Progenitor cell of endocrine pancreas (in vitro differentiated cells): ENCODE measurements around the gene FAM169A. TPM values are rescaled to one million over a fixed set of nuclear protein-coding genes. Genes with fewer than 3 reads are reported as not detected.

Source experiments
- DNase-seq: peaks from one replicate; pipeline ENCODE4 v3.0.0; 2021; ENCODE audit warnings: low spot score; ENCODE audit not compliant: unreplicated experiment
- H3K27ac Mint-ChIP-seq: 2 replicates; pipeline ENCODE4 v1.8.0; 2021; ENCODE audit warnings: mild to moderate bottlenecking, moderate library complexity, mixed read lengths
- H3K27me3 Mint-ChIP-seq: 2 replicates; pipeline ENCODE4 v1.8.0; 2021; ENCODE audit warnings: mixed read lengths
- H3K36me3 Mint-ChIP-seq: 2 replicates; pipeline ENCODE4 v1.8.0; 2022; ENCODE audit warnings: mixed read lengths; ENCODE audit not compliant: insufficient read depth
- H3K4me1 Mint-ChIP-seq: 2 replicates; pipeline ENCODE4 v1.8.0; 2021; ENCODE audit warnings: low read depth, mixed read lengths
- H3K4me3 Mint-ChIP-seq: 2 replicates; pipeline ENCODE4 v1.8.0; 2021; ENCODE audit warnings: low read depth, mild to moderate bottlenecking, moderate library complexity, mixed read lengths
- H3K9me3 Mint-ChIP-seq: 2 replicates; pipeline ENCODE4 v1.8.0; 2021; ENCODE audit warnings: low read depth, mixed read lengths
- CTCF ChIP-seq: fragments of 200-600 bp; sonication (generic); IDR thresholded peaks from one replicate; pipeline ENCODE4 v1.5.0; 2021; ENCODE audit warnings: antibody characterized with exemption, mild to moderate bottlenecking; ENCODE audit not compliant: unreplicated experiment
- total RNA-seq: library from RNA; stranded (reverse); gene quantifications from 2 replicates; pipeline ENCODE4 v1.2.1, GENCODE V29; 2021

The FAM169A gene
- total RNA-seq, 1 donor from 2014 or later = 32.4 TPM

GRCh38 chr5:74766849-74767578 lies 99.2 kb downstream of the FAM169A start, which contains the start of the genes GFM2 and NSA2:
GFM2 (minus strand) TSS chr5:74767117; CDS start chr5:74763742, 3,375 bp downstream.
NSA2 (plus strand) TSS chr5:74767249; CDS start chr5:74767361, 112 bp downstream.
- peak; percentile 78 for DNase-seq
- H3K36me3 Mint-ChIP-seq = peaks cover 10% of the 10 kb centered on the region
- no peak for TF ChIP-seq CTCF
- no peaks in the 10 kb centered on the region for H3K27me3 Mint-ChIP-seq
- peaks cover 23% of the 10 kb centered on the region for H3K4me1 Mint-ChIP-seq
- peak within 1 kb of the TSS; percentile 99 for H3K4me3 Mint-ChIP-seq
- peak within 1 kb of the TSS; percentile 98 for H3K27ac Mint-ChIP-seq
- no peaks in the 10 kb centered on the region for H3K9me3 Mint-ChIP-seq

DNA sequence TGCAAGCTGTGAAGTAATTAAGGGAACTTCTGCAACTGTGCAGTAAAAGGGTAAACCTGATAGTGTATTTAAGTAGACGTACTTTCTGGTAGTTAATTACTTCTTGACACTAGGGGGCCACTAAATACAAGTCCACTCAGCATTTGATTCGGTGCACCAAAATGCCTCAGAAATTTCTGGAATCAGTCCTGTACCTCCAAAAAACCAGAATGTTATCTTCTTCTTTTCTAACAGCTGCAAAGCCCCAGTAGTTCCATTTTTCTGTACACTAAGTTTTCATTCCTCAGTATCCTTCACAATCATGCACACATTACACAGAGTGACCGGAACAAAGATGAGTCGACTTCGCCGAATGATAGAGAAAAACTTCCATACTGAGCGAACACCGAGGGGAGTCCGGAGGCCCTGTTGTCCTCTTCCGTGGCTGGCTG lies 99.8 kb downstream of the FAM169A start:
- DNase-seq = no peak
- Mint-ChIP-seq H3K4me1 (peaks cover 23% of the 10 kb centered on the region), H3K9me3 (no peaks in the 10 kb centered on the region), H3K4me3 (peak overlapping the region; percentile 99), H3K27ac (peak overlapping the region; percentile 98), H3K36me3 (peaks cover 10% of the 10 kb centered on the region), H3K27me3 (no peaks in the 10 kb centered on the region)
- peak; percentile 49 for TF ChIP-seq CTCF

- no peak for DNase-seq
- H3K27ac Mint-ChIP-seq = peak overlapping the region; percentile 98
- H3K9me3 Mint-ChIP-seq = no peaks in the 10 kb centered on the region
- peaks cover 10% of the 10 kb centered on the region for H3K36me3 Mint-ChIP-seq
- H3K27me3 Mint-ChIP-seq = no peaks in the 10 kb centered on the region
- peak overlapping the region; percentile 99 for H3K4me3 Mint-ChIP-seq
- H3K4me1 Mint-ChIP-seq = peaks cover 23% of the 10 kb centered on the region
- TF ChIP-seq CTCF = no peak
Measured at GRCh38 chr5:74765929-74766328, 100.3 kb downstream of the FAM169A start.

GRCh38 chr5:74765201-74765600 lies 101.0 kb downstream of the FAM169A start:
- Mint-ChIP-seq H3K27ac (peak overlapping the region; percentile 15), H3K4me3 (peak overlapping the region; percentile 99), H3K36me3 (peaks cover 7% of the 10 kb centered on the region), H3K4me1 (peaks cover 23% of the 10 kb centered on the region), H3K27me3 (no peaks in the 10 kb centered on the region), H3K9me3 (no peaks in the 10 kb centered on the region)
- no peak for TF ChIP-seq CTCF
- no peak for DNase-seq

DNA sequence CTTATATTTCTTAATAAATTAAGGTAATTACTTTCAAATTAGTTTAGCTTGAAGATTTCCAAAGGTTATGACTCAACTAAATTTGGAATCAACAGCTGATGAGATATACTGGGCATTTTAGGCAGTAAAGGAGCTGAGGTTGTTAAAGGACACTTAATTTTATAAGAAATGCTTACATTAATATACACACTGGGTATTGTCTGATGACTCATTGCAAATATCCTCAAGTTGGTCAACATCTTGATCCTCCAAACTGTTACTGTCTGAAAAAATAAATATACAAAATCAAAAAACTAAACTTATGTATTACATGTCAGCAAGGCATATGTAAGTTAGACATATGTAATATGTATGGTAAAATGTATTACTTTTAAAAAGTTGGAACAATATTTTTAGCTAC lies 102.7 kb downstream of the FAM169A start:
- H3K27me3 Mint-ChIP-seq = no peaks in the 10 kb centered on the region
- no peak for DNase-seq
- no peak for TF ChIP-seq CTCF
- no peaks in the 10 kb centered on the region for H3K9me3 Mint-ChIP-seq
- H3K4me3 Mint-ChIP-seq = no peak overlapping the region
- peaks cover 21% of the 10 kb centered on the region for H3K4me1 Mint-ChIP-seq
- H3K36me3 Mint-ChIP-seq = peaks cover 7% of the 10 kb centered on the region
- no peak overlapping the region for H3K27ac Mint-ChIP-seq
